Measurements from ENCODE around the gene CCRL2. TPM values are rescaled to one million over a fixed set of nuclear protein-coding genes. Genes with fewer than 3 reads are reported as not detected.
"Not testable (repeated sequence)": the region's sequence is repeated elsewhere in the genome, so short reads cannot be mapped to it uniquely, and the experiment has no call there.

Gene CCRL2
- total RNA-seq, 1 experiment from 2014 or later = not detected

- not testable (repeated sequence) for H3K23ac ChIP-seq (ENCODE audit: insufficient read length, low read depth, low read length); DNase-seq; H2BK12ac ChIP-seq (ENCODE audit: insufficient read length, low read depth, low read length); H3K56ac ChIP-seq (ENCODE audit: insufficient read length, low read depth, low read length); H2BK5ac ChIP-seq (ENCODE audit: insufficient read length, low read length); H4K8ac ChIP-seq (replicated peaks; ENCODE audit: insufficient read length, low read depth, low read length); H2BK120ac ChIP-seq (ENCODE audit: low read depth, low read length, poor library complexity, severe bottlenecking); H3K27me3 ChIP-seq (ENCODE audit: insufficient read depth, low read length); H2BK20ac ChIP-seq (ENCODE audit: low read depth, low read length, poor library complexity, severe bottlenecking); H2AFZ ChIP-seq (ENCODE audit: low read length); H3K27ac ChIP-seq (ENCODE audit: insufficient read length, low read depth, low read length); H3K9ac ChIP-seq (ENCODE audit: extremely low read depth, insufficient read length, low read length); H3K23me2 ChIP-seq (ENCODE audit: insufficient read length, low read depth, low read length, poor library complexity, severe bottlenecking); H3K4ac ChIP-seq (ENCODE audit: low read depth, low read length); H3T11ph ChIP-seq (ENCODE audit: low read length); H3K9me3 ChIP-seq (ENCODE audit: control insufficient read depth, low read depth, low read length); H3K27me3 Mint-ChIP-seq (ENCODE audit: low read depth); H3K36me3 Mint-ChIP-seq (ENCODE audit: insufficient read depth in 1 of 3, low read depth in 3 of 3); H2AK5ac ChIP-seq (ENCODE audit: insufficient read length, low read length); H3K79me2 ChIP-seq (ENCODE audit: insufficient read depth, low read length); H3K27ac Mint-ChIP-seq; H3K79me1 ChIP-seq (ENCODE audit: insufficient read depth, low read depth, low read length, poor library complexity, severe bottlenecking); H3K4me3 Mint-ChIP-seq; H4K5ac ChIP-seq (ENCODE audit: insufficient read length, low read depth, low read length); H2BK15ac ChIP-seq (ENCODE audit: low read depth, low read length); H3K4me1 ChIP-seq (ENCODE audit: insufficient read depth, low read length); H4K20me1 ChIP-seq (ENCODE audit: control insufficient read depth, insufficient read depth, insufficient read length); H3K4me2 ChIP-seq (ENCODE audit: insufficient read depth, insufficient read length, low read length); H4K91ac ChIP-seq (ENCODE audit: insufficient read length, low read depth, low read length); H3K14ac ChIP-seq (ENCODE audit: insufficient read depth, low read length); H3K18ac ChIP-seq (ENCODE audit: insufficient read length, low read depth, low read length)
- no CpG with 5 or more reads among the region's 8 CpGs for WGBS (ENCODE audit: extremely low coverage, insufficient read length, low lambda C conversion rate)
- H3K9me3 Mint-ChIP-seq = peaks cover 13 to 16% of the 10 kb centered on the region in 2 experiments
- H3K4me1 Mint-ChIP-seq = peaks cover 13% of the 10 kb centered on the region in 2 experiments; a peak in 2 of 4 replicates
- TF ChIP-seq CTCF (conservative IDR thresholded peaks at IDR 0.05) = peak; percentile 52
These were observed 20.3 kb downstream of the CCRL2 start for GRCh38 chr3:46427404-46427803.

Data from H9 (cell line).